Osteocyte (in vitro differentiated cells): ENCODE data around the gene TTC39C. TPM values are rescaled to one million over a fixed set of nuclear protein-coding genes. Genes with fewer than 3 reads are reported as not detected.

Source experiments
- DNase-seq: peaks from one replicate; pipeline ENCODE4 v3.0.0; 2021; ENCODE audit warnings: mixed read lengths; ENCODE audit not compliant: unreplicated experiment; ENCODE audit errors: extremely low spot score
- H3K27ac Mint-ChIP-seq: one replicate; pipeline ENCODE4 v1.8.0; 2021; ENCODE audit warnings: mild to moderate bottlenecking, mixed read lengths; ENCODE audit not compliant: unreplicated experiment
- H3K27me3 Mint-ChIP-seq: one replicate; pipeline ENCODE4 v1.8.0; 2021; ENCODE audit warnings: mixed read lengths; ENCODE audit not compliant: unreplicated experiment
- H3K36me3 Mint-ChIP-seq: one replicate; pipeline ENCODE4 v1.8.0; 2021; ENCODE audit warnings: mixed read lengths; ENCODE audit not compliant: unreplicated experiment
- H3K4me1 Mint-ChIP-seq: one replicate; pipeline ENCODE4 v1.8.0; 2021; ENCODE audit warnings: mixed read lengths; ENCODE audit not compliant: unreplicated experiment
- H3K4me3 Mint-ChIP-seq: one replicate; pipeline ENCODE4 v1.8.0; 2021; ENCODE audit warnings: mild to moderate bottlenecking, moderate library complexity, mixed read lengths; ENCODE audit not compliant: unreplicated experiment
- H3K9me3 Mint-ChIP-seq: one replicate; pipeline ENCODE4 v1.8.0; 2021; ENCODE audit warnings: mixed read lengths; ENCODE audit not compliant: unreplicated experiment
- total RNA-seq: library from RNA; stranded (reverse); gene quantifications from 2 replicates; pipeline ENCODE4 v1.2.1, GENCODE V29; 2021
- TF ChIP-seq, protein P1 (sequence below): fragments of 200-600 bp; sonication (generic); IDR thresholded peaks from 2 replicates; pipeline ENCODE4 v1.5.0; 2021; ENCODE audit warnings: antibody characterized with exemption, mild to moderate bottlenecking, moderate library complexity

Gene TTC39C
- total RNA-seq, 1 donor from 2014 or later: 10.9 TPM

DNA sequence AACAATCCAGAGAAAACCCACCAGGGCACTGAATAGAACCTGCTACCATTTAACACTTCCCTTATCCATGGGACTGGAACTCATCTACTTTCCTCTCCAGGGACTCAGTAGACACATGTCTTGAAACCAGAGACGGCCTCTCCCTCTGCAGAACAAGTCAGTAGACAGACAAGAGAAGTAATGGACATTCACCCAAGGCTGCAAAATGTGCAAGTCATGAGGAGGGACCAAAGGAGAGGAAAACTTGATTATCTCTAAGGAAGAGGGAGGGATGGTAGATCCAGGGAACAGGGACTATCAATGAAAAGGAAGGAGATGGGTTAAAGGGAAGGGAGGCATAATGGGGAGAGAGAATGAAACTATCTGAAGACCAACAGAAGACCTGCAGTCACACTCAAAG, 5.3 kb upstream of the TTC39C start:
- Mint-ChIP-seq H3K4me1 (peaks cover 3% of the 10 kb centered on the region), H3K27me3 (peaks cover 41% of the 10 kb centered on the region), H3K36me3 (no peaks in the 10 kb centered on the region), H3K9me3 (no peaks in the 10 kb centered on the region), H3K4me3 (no peak overlapping the region), H3K27ac (no peak overlapping the region)
- no peak for DNase-seq
- TF ChIP-seq, protein P1, sequence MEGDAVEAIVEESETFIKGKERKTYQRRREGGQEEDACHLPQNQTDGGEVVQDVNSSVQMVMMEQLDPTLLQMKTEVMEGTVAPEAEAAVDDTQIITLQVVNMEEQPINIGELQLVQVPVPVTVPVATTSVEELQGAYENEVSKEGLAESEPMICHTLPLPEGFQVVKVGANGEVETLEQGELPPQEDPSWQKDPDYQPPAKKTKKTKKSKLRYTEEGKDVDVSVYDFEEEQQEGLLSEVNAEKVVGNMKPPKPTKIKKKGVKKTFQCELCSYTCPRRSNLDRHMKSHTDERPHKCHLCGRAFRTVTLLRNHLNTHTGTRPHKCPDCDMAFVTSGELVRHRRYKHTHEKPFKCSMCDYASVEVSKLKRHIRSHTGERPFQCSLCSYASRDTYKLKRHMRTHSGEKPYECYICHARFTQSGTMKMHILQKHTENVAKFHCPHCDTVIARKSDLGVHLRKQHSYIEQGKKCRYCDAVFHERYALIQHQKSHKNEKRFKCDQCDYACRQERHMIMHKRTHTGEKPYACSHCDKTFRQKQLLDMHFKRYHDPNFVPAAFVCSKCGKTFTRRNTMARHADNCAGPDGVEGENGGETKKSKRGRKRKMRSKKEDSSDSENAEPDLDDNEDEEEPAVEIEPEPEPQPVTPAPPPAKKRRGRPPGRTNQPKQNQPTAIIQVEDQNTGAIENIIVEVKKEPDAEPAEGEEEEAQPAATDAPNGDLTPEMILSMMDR: no peak

DNA sequence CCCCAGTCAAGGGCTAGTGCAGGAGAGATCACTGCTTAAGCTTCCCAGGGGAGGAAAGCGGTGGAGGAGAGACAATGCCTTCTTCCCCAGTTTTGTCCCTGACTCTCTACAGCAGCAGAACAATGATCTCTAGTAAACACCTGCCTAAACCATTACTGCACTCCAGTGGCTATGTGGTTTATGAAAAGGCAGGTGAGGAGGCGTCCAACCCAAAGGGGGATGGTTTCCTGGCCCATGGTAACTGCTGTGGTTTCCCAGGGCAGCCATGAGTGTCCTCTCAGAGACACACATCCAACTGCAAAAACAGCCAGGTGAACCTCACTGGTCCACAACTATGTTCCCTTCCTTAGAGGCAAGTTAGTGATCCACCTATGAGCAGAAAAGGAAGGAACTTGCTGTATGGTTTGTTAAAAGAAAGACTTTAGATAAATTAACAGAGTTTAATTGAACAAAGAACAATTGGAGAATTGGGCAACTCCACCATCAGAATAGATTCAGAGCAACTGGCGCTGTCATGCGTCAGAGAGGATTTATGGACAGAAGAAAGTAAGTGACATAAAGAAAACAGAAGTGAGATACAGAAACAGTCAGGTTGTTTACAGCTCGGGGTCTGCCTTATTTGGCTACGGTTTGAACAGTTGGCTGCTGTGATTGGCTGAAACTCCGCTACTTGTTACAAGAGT, 4.8 kb upstream of the TTC39C start:
- TF ChIP-seq, protein P1: no peak
- DNase-seq: no peak
- Mint-ChIP-seq H3K27me3 (peaks cover 41% of the 10 kb centered on the region), H3K27ac (no peak overlapping the region), H3K4me1 (no peaks in the 10 kb centered on the region), H3K4me3 (no peak overlapping the region), H3K36me3 (no peaks in the 10 kb centered on the region), H3K9me3 (no peaks in the 10 kb centered on the region)

DNA sequence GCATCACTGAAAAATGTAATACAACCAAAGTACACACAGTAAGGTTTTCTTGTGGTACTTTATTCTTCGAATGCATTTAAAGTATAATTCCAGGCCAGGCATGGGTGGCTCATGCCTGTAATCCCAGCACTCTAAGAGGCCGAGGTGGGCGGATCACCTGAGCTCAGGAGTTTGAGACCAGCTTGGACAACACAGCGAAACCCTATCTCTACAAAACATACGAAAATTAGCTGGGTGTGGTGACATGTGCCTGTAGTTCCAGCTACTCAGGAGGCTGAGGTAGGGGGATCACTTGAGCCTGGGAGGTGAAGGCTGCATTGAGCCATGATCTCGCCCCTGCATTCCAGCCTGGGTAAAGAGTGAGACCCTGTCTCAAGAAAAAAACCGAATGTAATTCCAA, 3.9 kb upstream of the TTC39C start:
- TF ChIP-seq, protein P1: no peak
- Mint-ChIP-seq H3K4me1 (peaks cover 5% of the 10 kb centered on the region), H3K27ac (no peak overlapping the region), H3K36me3 (no peaks in the 10 kb centered on the region), H3K4me3 (no peak overlapping the region), H3K27me3 (peaks cover 41% of the 10 kb centered on the region), H3K9me3 (no peaks in the 10 kb centered on the region)
- DNase-seq: no peak

DNA sequence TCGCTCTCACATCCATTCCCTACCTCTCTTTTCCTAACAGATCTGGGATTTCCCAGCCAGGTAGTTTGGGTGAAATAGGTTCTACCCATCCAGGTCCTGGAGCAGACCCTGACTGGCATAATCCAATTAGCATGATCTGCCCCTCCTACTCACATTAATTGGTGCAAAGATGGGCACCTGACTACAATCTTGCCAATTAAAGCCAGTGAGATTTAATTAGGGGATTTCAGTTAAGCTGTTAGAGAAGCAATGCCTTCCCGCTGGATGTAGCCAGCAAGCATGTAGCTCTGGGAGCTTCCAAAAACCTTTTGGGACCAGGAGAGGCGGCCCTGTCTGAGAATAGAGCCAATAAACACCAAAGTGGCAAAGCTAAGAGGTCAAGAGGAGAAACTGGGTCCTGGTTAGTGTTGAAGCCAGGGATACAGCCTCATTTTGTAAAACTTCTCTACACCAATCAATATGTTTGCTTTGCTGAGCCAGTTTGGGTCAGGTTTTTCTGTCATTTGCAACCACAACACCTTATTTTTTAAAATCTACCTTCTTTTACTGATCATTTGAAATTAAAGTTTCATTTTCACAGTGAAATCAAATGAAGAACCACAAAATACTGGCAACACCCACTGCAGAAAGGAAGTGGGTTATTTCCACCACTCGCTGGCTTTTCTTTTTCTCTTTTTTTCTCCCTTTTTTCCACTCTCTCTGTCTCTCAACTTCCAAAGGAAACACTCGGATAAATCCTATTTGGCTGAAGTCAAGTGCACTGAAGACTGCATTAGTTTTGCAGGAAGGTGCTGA, 3.2 kb upstream of the TTC39C start:
- H3K4me1 Mint-ChIP-seq: peaks cover 11% of the 10 kb centered on the region

DNA sequence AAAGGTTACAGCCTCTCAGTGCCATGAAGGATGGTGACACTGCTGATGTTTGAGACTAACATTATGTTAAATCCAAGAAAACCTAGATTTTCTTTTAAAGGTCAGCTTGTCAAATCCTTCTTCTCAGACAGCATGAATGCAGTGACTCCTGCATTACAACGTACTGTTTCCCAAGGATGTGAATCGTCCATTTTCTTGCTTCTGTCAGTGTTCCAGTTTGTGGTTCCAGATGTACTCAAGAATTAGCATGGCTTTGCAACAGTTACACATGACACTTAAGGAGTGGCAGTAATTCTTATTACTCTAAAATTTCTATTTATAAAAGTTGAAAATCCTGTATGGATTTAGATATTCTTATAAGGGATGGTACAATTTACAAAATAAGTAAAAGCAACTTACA, 1.5 kb upstream of the TTC39C start:
- Mint-ChIP-seq H3K27ac (no peak overlapping the region), H3K9me3 (no peaks in the 10 kb centered on the region), H3K27me3 (peaks cover 34% of the 10 kb centered on the region), H3K4me3 (no peak overlapping the region), H3K4me1 (peaks cover 16% of the 10 kb centered on the region), H3K36me3 (no peaks in the 10 kb centered on the region)
- no peak for DNase-seq
- TF ChIP-seq, protein P1: no peak

More for the DNA sequence above, 3.2 kb upstream of the TTC39C start:
- DNase-seq: no peak
- TF ChIP-seq, protein P1: no peak
- H3K36me3 Mint-ChIP-seq: no peaks in the 10 kb centered on the region
- peaks cover 41% of the 10 kb centered on the region for H3K27me3 Mint-ChIP-seq
- H3K4me3 Mint-ChIP-seq: no peak overlapping the region
- no peak overlapping the region for H3K27ac Mint-ChIP-seq
- no peaks in the 10 kb centered on the region for H3K9me3 Mint-ChIP-seq
